ENCODE data around the gene SCN11A. TPM values are rescaled to one million over a fixed set of nuclear protein-coding genes. Genes with fewer than 3 reads are reported as not detected.

The SCN11A gene
- total RNA-seq, 1 donor from 2014 or later: 34.5 TPM

Other genes with a start within 250 kb of the SCN11A start
- not detected for gene SCN10A, start 235.7 kb downstream of the SCN11A start, total RNA-seq
- 58.4 TPM for gene WDR48, start 72 bp upstream of the SCN11A start, total RNA-seq
- gene GORASP1, start 55.7 kb upstream of the SCN11A start, total RNA-seq: 92.2 TPM
- 19.7 TPM for gene TTC21A, start 55.7 kb upstream of the SCN11A start, total RNA-seq
- gene CSRNP1, start 101.6 kb upstream of the SCN11A start, total RNA-seq: 32.1 TPM
- gene XIRP1, start 140.7 kb upstream of the SCN11A start, total RNA-seq: 0.13 TPM
- gene CX3CR1, start 228.1 kb upstream of the SCN11A start, total RNA-seq: 1.5 TPM